HG03565 (cell line): ENCODE results near the gene MYL11.
"Not testable (repeated sequence)": the region's sequence is repeated elsewhere in the genome, so short reads cannot be mapped to it uniquely, and the experiment has no call there.

Experiments
- ATAC-seq: cut with Tn5 transposase; IDR thresholded peaks from one replicate; pipeline ENCODE4 v1.9.1; 2021; ENCODE audit warnings: mild to moderate bottlenecking, moderate library complexity; ENCODE audit not compliant: unreplicated experiment

Gene MYL11

GRCh38 chr16:30374538-30374937 lies at the start of gene MYL11:
Gene MYL11, plus strand, starts transcription at chr16:30374802. Its CDS starts 56 bp downstream, at chr16:30374858.
- ATAC-seq: no peak

DNA sequence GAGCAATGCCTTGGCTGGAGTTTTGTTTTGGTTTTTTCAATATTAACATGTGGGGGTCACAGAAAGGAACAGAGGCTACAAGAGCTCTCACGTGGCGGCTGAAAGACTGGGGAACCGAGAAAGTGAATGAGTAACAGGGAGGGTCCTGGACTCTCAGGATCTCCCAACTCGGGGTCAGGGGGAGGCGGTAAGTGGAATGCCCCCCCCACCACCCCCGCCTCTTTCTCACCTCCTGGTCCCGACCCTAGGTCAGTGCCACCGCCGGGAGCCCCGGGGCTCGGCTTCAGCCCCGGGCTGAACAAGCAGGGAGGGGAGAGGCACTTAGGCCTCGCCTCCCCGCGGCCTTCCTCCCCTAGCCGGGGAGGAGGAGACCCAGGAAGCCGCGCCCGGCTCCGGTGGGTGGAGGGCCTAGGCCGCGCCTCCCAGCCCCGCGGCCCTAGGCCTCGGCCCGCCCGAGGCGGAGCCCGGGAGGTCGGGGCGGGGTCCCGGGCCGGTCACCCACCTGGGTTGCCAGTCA lies 40.1 kb upstream of the MYL11 start:
- peak; percentile 74 for ATAC-seq

- ATAC-seq: peak; percentile 49
Observed at GRCh38 chr16:30335028-30335597, 39.5 kb upstream of the MYL11 start.

GRCh38 chr16:30335598-30336474 lies 38.8 kb upstream of the MYL11 start:
- ATAC-seq: no peak

DNA sequence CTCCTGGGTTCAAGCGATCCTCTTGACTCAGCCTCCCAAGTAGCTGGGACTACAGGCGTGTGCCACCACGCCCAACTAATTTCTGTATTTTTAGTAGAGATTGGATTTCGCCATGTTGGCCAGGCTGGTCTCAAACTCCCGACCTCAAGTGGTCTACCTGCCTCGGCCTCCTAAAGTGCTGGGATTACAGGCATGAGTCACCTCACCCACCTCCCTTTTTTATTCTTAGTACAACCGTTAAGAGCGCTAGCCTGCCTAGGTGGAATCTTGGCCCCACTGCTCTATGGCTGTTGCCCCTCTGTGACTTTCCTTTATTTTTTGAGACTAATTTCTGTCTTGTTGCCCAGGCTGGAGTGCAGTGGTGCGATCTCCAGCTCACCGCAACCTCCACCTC lies 36.6 kb upstream of the MYL11 start:
- ATAC-seq: not testable (repeated sequence)

DNA sequence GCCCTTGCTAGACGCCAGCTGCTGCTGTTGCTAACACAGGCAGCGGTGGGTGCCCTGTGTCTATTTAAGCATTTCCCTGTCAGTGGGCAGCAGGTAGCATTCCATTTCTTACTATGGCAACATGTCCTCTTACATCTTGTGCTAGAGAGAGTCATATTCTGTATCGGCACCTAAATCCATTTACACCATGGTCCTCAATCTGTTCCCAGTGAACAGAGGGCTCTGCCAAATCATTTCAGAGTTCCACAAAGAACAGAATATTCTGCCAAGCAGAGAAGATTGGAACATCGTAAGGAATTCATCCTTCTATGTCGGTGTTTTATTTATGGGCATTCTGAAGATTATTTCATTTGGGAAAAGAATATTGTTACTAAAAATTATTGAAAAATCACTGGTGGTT lies 35.9 kb upstream of the MYL11 start:
- not testable (repeated sequence) for ATAC-seq

GRCh38 chr16:30340621-30341020 lies 34.0 kb upstream of the MYL11 start:
- ATAC-seq: no peak

GRCh38 chr16:30341971-30342370 lies 32.6 kb upstream of the MYL11 start:
- not testable (repeated sequence) for ATAC-seq

DNA sequence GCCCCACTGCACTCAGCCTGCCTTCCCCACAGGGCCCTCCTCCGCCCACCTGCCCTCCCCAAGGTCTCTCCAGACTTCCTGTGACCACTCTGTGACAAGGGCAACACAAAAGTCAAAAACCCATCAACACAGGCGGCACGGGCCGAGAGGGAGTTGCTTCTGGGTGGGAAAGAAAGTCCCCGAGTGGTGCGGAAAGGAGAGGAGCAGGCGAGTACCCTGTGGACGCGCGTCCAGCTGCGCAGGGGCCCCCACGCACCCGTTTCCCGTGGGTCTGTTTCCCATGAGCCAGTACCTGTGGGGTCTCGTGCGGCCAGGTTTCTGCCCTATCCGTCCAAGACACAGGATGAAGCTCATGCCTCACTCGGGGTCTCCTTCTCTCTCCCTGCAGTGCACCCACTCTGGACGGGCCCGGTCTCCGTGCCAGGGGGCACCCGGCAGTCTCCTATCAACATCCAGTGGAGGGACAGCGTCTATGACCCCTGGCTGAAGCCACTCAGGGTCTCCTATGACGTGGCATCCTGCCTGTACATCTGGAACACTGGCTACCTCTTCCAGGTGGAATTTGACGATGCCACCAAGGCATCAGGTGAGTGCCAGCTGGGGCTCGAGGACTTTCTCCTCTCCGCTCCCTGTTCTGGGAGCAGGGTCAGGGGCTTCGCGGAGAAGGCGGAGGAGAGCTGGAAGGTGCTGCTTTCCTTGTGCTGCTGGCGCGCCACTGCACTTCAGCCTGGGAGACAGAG lies 31.7 kb upstream of the MYL11 start:
- ATAC-seq: no peak

- ATAC-seq: not testable (repeated sequence)
Observed at GRCh38 chr16:30343491-30343820, 31.1 kb upstream of the MYL11 start.

DNA sequence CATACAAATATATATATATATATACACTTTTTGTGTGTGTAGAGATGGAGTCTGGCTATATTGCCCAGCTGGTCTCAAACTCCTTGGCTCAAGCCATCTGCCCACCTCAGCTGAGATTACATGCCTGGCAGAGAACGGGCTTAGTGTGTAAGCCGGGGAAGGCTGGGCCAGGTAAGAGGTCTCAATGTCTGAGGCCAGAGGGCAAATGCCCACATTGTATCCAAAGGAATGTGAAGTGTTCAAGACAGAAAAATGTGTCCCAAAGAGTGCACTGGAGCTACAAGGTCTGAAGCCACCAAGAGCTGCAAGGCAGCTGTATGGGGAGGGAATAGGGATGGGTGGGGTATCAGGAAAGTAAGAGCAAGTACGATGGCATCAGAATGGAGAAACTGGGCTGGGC lies 28.3 kb upstream of the MYL11 start:
- ATAC-seq: no peak

GRCh38 chr16:30348113-30348512 lies 26.5 kb upstream of the MYL11 start:
- no peak for ATAC-seq

DNA sequence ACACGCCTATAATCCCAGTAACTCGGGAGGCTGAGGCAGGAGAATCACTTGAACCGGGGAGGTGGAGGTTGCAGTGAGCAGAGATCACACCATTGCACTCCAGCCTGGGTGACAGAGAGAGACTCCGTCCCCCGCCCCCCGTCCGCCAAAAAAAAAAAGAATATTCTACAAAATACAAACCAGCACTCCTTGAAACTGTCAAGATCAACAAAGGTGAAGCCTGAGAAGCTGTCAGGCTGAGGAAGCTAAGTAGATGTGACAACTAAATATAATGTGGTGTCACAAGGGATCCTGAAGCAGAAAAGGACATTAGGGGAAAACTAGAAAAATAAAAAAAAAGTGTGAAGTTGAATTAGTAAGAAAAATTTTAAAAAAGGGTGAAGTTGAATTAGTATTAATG lies 25.7 kb upstream of the MYL11 start:
- ATAC-seq: no peak

- no peak for ATAC-seq
Observed at GRCh38 chr16:30349675-30350074, 24.9 kb upstream of the MYL11 start.

DNA sequence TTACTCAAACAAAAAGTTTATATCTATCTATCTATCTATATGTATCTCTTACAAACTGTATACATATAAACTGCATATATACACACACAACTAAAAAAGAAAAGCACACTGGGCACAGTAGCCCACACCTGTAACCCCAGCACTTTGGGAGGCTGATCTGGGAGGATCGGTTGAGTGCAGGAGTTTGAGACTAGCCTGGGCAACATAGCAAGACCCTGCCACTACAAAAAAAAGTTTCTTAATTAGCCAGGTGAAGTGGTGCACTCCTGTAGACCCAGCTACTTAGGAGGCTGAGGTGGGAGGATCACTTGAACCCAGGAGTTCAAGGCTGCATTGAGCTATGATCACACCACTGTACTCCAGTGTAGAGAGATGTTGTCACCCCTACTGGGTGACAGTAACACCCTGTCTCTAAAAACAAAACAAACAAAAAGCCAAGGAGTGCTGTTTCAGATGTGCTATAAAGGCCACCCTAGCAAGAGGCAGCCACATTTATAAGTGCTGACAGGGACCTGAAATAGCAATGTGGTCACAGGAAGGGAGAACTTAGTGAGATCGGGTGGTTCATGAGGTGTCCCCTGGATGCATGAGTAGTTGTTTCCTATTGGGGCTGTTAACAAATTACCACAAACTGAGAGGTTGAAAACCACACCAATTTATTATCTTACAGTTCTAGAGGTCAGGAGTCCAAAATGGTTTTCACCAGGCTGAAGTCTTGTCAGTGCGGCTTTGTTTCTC lies 24.3 kb upstream of the MYL11 start:
- peak; percentile 54 for ATAC-seq

- no peak for ATAC-seq
Observed at GRCh38 chr16:30351001-30351441, 23.6 kb upstream of the MYL11 start.

DNA sequence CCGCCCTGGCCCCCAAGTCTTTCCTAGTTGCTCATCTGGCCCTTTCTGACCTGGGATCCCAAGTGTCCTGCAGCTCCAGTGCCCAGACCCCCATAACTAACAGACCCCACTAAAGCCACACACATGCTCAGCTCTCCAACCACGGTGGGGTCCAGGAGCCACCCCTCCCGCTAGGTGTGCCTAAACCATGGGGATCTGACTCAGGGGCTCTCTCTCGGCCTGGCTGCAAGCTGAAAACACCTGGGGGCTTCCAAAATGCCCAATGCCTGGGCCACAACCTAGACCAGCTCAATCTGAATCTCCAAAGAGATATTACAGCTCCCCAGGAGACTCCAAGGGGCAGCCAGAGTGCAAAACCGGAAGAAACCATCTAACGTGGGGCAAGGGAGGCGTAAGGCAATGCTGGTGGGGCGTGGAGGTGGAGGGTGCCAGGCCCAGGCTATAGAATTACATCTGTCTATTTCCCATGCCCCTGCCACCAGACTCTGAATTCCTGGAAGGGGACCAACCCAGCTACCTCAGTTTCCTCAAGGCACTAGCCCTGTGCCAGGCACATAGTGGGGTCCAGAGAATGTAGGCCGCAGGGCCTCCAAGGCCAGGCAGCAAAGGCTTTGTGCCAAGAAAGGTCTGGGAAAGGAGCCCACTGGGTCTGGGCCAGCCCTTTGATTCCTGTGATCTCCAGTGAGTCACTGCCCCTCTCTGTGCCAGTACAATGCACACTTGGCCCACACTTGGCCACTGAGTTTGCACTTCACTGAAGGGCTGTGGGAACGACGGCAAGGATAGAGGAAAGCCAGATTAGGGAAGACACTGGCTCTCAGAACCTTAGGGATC lies 22.8 kb upstream of the MYL11 start:
- no peak for ATAC-seq

DNA sequence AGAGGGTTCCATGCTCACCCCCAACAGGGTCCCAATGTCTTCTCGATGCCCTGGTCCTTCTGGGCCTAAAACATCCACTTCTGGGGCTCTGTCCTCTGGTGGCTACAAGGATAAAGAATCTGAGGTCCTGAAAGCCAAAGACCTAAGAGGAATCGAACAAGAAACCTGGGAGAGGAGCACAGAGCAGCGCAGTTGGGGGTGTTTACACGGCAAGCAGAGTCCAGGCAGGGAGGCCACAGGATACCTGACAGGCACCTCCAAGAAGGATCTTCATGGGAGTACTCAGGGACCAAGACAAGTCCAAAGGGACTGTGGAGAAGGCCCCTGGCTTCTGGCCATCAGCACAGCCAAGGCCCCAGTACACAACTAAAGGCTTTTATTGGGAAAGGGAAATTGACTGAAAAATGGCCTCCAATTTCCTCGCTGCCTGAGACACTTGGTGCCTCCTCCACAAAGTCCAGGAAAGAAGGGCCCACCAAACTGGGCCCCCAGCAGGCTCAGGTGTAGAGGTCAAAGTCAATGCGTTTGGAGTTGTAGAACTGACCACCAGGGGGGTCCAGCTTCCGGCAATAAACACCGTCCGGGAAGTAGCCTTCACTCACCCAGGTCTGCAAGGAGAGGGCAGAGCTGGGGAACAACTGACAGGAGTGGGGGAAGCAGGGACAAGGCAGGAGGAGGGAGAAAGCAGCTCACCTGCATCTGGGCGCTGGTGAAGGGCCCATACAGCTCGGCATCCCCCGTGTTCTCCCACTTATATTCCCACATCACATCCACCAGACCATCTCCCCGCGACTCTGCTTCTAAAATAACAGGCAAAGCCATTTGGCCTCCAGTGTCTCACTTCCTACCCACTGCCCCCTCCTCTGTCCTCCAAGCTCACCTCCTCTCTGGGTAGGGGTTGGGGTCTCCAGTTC lies 21.9 kb upstream of the MYL11 start:
- no peak for ATAC-seq
